ENCODE results near the gene PHACTR1. TPM values are rescaled to one million over a fixed set of nuclear protein-coding genes. Genes with fewer than 3 reads are reported as not detected.

The PHACTR1 gene
- polyA plus RNA-seq, 2 of the 4 experiments (the other 2 are of a cell fraction): not detected

DNA sequence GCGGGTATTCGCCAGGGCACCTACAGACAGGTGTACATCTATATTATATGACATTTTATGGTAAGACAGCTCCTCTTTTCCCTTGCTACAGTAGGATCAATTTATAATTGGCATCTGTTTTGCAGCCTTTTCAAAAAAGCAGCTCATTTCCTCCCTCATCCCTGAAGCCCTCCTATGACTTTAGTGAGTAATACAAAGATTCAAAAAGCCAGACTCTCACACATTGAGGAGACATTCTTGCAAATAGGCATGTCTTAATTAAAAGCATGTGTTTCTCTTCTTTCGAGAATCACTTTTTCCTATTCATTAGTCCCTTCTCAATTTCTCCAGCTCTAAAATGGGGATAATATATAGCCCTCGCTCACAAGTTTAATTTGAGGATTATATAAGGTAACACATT lies 328.3 kb downstream of the PHACTR1 start:
- no peaks in the 10 kb centered on the region for H3K4me1 ChIP-seq
- no peak for DNase-seq (ENCODE audit: low read depth in 1 of 2, low spot score in 1 of 2)
- ChIA-PET CTCF (no interaction called here), POLR2A (no interaction called here)
- TF ChIP-seq JUNB (IDR thresholded peaks at IDR 0.05) (no peak), CEBPB (IDR thresholded peaks at IDR 0.05) (no peak), SREBF2 (IDR thresholded peaks at IDR 0.05) (no peak), CHD4 (IDR thresholded peaks at IDR 0.05; ENCODE audit: borderline replicate concordance) (no peak), MYC (IDR thresholded peaks at IDR 0.05; ENCODE audit: borderline replicate concordance, low read length) (no peak), FOXS1 (CRISPR knock-in tag; IDR thresholded peaks at IDR 0.05) (no peak), BHLHE40 (IDR thresholded peaks at IDR 0.05; ENCODE audit: low read depth, low read length) (no peak), TP53 (CRISPR knock-in tag; IDR thresholded peaks at IDR 0.05) (no peak), JUN (IDR thresholded peaks at IDR 0.05) (no peak), EHMT2 (IDR thresholded peaks at IDR 0.05; ENCODE audit: low read depth) (no peak), FOSB (CRISPR knock-in tag; IDR thresholded peaks at IDR 0.05) (no peak), HOXB5 (CRISPR knock-in tag; IDR thresholded peaks at IDR 0.05) (no peak), RARB (CRISPR knock-in tag; IDR thresholded peaks at IDR 0.05) (no peak), PHF8 (IDR thresholded peaks at IDR 0.05; ENCODE audit: borderline replicate concordance, low read depth) (no peak), GATA3 (IDR thresholded peaks at IDR 0.05; ENCODE audit: borderline replicate concordance) (no peak), SMC3 (IDR thresholded peaks at IDR 0.05) (no peak), HEYL (CRISPR knock-in tag; IDR thresholded peaks at IDR 0.05) (no peak), TFCP2L1 (CRISPR knock-in tag; IDR thresholded peaks at IDR 0.05) (no peak)
- TF ChIP-seq, protein P1, sequence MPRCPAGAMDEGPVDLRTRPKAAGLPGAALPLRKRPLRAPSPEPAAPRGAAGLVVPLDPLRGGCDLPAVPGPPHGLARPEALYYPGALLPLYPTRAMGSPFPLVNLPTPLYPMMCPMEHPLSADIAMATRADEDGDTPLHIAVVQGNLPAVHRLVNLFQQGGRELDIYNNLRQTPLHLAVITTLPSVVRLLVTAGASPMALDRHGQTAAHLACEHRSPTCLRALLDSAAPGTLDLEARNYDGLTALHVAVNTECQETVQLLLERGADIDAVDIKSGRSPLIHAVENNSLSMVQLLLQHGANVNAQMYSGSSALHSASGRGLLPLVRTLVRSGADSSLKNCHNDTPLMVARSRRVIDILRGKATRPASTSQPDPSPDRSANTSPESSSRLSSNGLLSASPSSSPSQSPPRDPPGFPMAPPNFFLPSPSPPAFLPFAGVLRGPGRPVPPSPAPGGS (IDR thresholded peaks at IDR 0.05): no peak
- FAIRE-seq: no peak
- H3K4me3 ChIP-seq: no peak overlapping the region
- ATAC-seq: no peak
- no peak overlapping the region for H3K4me2 ChIP-seq
- WGBS (ENCODE audit: missing lambda C conversion rate): 76% methylated on average over 4 of the region's 4 CpGs
- H3K27ac ChIP-seq: no peak overlapping the region
- H3K9me3 ChIP-seq: no peaks in the 10 kb centered on the region

DNA sequence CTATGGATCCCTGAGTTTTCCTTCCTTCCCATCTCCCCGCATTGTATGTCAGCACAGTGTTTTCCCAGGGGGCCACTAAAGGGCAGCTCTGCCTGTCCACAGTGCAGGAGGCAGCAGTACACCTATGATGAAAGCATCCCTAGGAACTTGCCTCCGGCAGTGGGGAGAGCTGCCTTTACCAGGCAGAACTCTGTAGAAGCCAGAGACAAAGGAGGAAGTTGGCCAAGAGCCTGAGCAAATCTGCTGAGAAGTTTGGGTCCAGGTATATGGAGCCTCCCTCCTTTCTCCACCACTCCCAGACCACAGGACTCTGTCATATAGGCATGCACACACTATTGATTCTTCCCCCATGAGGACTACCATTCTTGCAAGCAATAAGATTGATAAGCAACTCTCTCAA lies 329.1 kb downstream of the PHACTR1 start:
- H3K4me2 ChIP-seq: no peak overlapping the region
- POLR2A ChIA-PET: no interaction called here
- FAIRE-seq (no peak), ATAC-seq (no peak), DNase-seq (ENCODE audit: low read depth in 1 of 2, low spot score in 1 of 2) (no peak)
- no peak overlapping the region for H3K27ac ChIP-seq
- CTCF ChIA-PET: interaction anchor here (0.6 kb wide), 1 partner anchor 24 kb away, joined by 3 read pairs; no protein-coding TSS in a partner anchor
- H3K4me3 ChIP-seq: no peak overlapping the region
- H3K4me1 ChIP-seq: no peaks in the 10 kb centered on the region
- H3K9me3 ChIP-seq: no peaks in the 10 kb centered on the region
- TF ChIP-seq CBX8 (IDR thresholded peaks at IDR 0.05) (no peak), CBX2 (IDR thresholded peaks at IDR 0.05; ENCODE audit: borderline replicate concordance, low read depth) (no peak), NFE2L2 (conservative IDR thresholded peaks at IDR 0.05; ENCODE audit: low read length) (no peak), KDM1A (IDR thresholded peaks at IDR 0.05; ENCODE audit: low read depth) (no peak), RCOR1 (IDR thresholded peaks at IDR 0.05; ENCODE audit: low read depth, low read length) (no peak), HDAC2 (IDR thresholded peaks at IDR 0.05) (no peak), NPAS2 (CRISPR knock-in tag; IDR thresholded peaks at IDR 0.05; ENCODE audit: borderline replicate concordance) (no peak)
- TF ChIP-seq, protein P2, sequence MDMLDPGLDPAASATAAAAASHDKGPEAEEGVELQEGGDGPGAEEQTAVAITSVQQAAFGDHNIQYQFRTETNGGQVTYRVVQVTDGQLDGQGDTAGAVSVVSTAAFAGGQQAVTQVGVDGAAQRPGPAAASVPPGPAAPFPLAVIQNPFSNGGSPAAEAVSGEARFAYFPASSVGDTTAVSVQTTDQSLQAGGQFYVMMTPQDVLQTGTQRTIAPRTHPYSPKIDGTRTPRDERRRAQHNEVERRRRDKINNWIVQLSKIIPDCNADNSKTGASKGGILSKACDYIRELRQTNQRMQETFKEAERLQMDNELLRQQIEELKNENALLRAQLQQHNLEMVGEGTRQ (IDR thresholded peaks at IDR 0.05): no peak
- 36% methylated on average over 2 of the region's 2 CpGs for WGBS (ENCODE audit: missing lambda C conversion rate)

DNA sequence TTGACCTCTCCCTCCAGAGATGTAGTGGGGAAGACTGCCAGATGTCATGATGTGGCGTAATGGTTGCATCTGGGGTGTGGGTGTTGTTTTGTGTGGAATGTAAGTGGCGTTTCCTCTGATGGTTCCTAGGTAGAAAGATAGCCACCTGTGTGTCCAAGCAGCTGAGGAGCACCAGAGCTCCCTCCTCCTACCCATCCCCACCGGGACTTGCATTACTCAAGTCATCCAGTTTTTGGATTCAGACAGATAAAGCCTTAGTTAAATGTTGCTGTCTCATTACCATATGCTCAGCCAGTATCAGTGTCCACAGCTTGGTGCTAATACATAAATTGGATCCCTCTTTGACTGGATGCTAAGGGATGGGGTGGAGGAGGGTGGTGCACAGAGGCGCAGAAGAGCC lies 329.5 kb downstream of the PHACTR1 start:
- Histone ChIP-seq H3K9me3 (no peaks in the 10 kb centered on the region), H3K4me2 (no peak overlapping the region), H3K4me3 (no peak overlapping the region), H3K4me1 (no peaks in the 10 kb centered on the region), H3K27ac (no peak overlapping the region)
- ATAC-seq (no peak), FAIRE-seq (no peak), DNase-seq (ENCODE audit: low read depth in 1 of 2, low spot score in 1 of 2) (no peak)
- ChIA-PET POLR2A (no interaction called here), CTCF (interaction anchor here (0.6 kb wide), 1 partner anchor 24 kb away, joined by 3 read pairs; no protein-coding TSS in a partner anchor)
- TF ChIP-seq, protein P1 (IDR thresholded peaks at IDR 0.05): no peak
- no peak for TF ChIP-seq BHLHE40 (IDR thresholded peaks at IDR 0.05; ENCODE audit: low read depth, low read length)
- TF ChIP-seq KDM1A (IDR thresholded peaks at IDR 0.05; ENCODE audit: low read depth): no peak
- no peak for TF ChIP-seq CBX8 (IDR thresholded peaks at IDR 0.05)
- no peak for TF ChIP-seq NPAS2 (CRISPR knock-in tag; IDR thresholded peaks at IDR 0.05; ENCODE audit: borderline replicate concordance)
- WGBS (ENCODE audit: missing lambda C conversion rate): 26% methylated on average over 3 of the region's 4 CpGs

Data from A549 (cell line).